ENCODE results near the gene NCKAP5. TPM values are rescaled to one million over a fixed set of nuclear protein-coding genes. Genes with fewer than 3 reads are reported as not detected.

The NCKAP5 gene
- total and polyA plus RNA-seq, 2 of the 8 experiments (the other 6 are each of a cell fraction or from before 2014, with no cell fraction given), result 0.27 to 0.86 TPM

GRCh38 chr2:132668987-132669907, 899.0 kb downstream of the NCKAP5 start:
- no peak overlapping the region for H3K9ac ChIP-seq (replicated peaks in 1 of 4; ENCODE audit: extremely low read depth in 1 of 4, low read depth in 3 of 4, low read length in 3 of 4)
- TF ChIP-seq RNF2 (IDR thresholded peaks at IDR 0.05; ENCODE audit: borderline replicate concordance, low read depth, low read length, missing control alignments, poor library complexity, severe bottlenecking) (peak; percentile 61), KDM1A (IDR thresholded peaks at IDR 0.05; ENCODE audit: borderline replicate concordance, low read length) (no peak), RXRA (IDR thresholded peaks at IDR 0.05; ENCODE audit: insufficient read depth, low read depth, low read length) (no peak), EZH2 (IDR thresholded peaks at IDR 0.05; ENCODE audit: low read depth, low read length, severe bottlenecking) (peak; percentile 26), CBX8 (IDR thresholded peaks at IDR 0.05; ENCODE audit: borderline replicate concordance, low read depth, low read length) (no peak), CREB1 (IDR thresholded peaks at IDR 0.05) (no peak), CTBP2 (IDR thresholded peaks at IDR 0.05; ENCODE audit: borderline replicate concordance, insufficient read depth, insufficient read length, low read length) (peak; percentile 5), CHD2 (IDR thresholded peaks at IDR 0.05; ENCODE audit: low read length) (no peak), MAX (IDR thresholded peaks at IDR 0.05) (peak; percentile 73), KDM4A (IDR thresholded peaks at IDR 0.05; ENCODE audit: low read depth, low read length, severe bottlenecking) (peak; percentile 71)

More at GRCh38 chr2:132668987-132669907, 899.0 kb downstream of the NCKAP5 start:
- Histone ChIP-seq H2BK12ac (ENCODE audit: low read depth, low read length) (peak overlapping the region; percentile 44; the same call in 1 of the 2 replicates), H2BK20ac (ENCODE audit: low read length) (no peak overlapping the region), H4K91ac (replicated peaks; ENCODE audit: insufficient read length, low read length) (no peak overlapping the region), H4K8ac (ENCODE audit: extremely low read depth, insufficient read depth, low read length) (no peak overlapping the region; the same call in 1 of the 2 replicates), H3K9me3 (ENCODE audit: insufficient read depth in 2 of 2, low read depth in 1 of 2, low read length in 1 of 2) (no peaks in the 10 kb centered on the region), H3K79me1 (ENCODE audit: low read depth, low read length) (no peaks in the 10 kb centered on the region), H3K4me3 (ENCODE audit: extremely low read depth in 1 of 4, insufficient read depth in 2 of 4, low read depth in 3 of 4, low read length in 4 of 4) (peak overlapping the region; percentile 44 to 71 (median 68)), H3K23ac (ENCODE audit: insufficient read length) (no peak overlapping the region), H3K79me2 (ENCODE audit: control insufficient read depth in 1 of 2, insufficient read depth in 2 of 2, low read length in 2 of 2) (no peaks in the 10 kb centered on the region), H3K14ac (ENCODE audit: insufficient read length) (no peak overlapping the region), H2AFZ (ENCODE audit: low read length) (peak overlapping the region; percentile 3; the same call in 1 of the 2 replicates), H3K27ac (ENCODE audit: low read depth, low read length) (no peak overlapping the region), H4K20me1 (replicated peaks in 1 of 2; ENCODE audit: control insufficient read depth in 1 of 2, insufficient read depth in 2 of 2, low read length in 2 of 2) (peaks cover 0 to 4% of the 10 kb centered on the region in 2 experiments), H3K4me2 (ENCODE audit: insufficient read depth in 1 of 2, low read depth in 2 of 2, low read length in 2 of 2) (peak overlapping the region; percentile 96 to 98), H3K4me1 (replicated peaks in 1 of 4; ENCODE audit: control insufficient read depth in 3 of 4, insufficient read depth in 4 of 4, low read length in 3 of 4) (peaks cover 0 to 10% (median 3%) of the 10 kb centered on the region in 4 experiments; a peak in 5 of 7 replicates), H2BK120ac (replicated peaks; ENCODE audit: low read depth, low read length) (no peak overlapping the region), H3K18ac (ENCODE audit: extremely low read depth, low read length) (peak overlapping the region; percentile 9; the same call in 1 of the 2 replicates), H3K56ac (replicated peaks; ENCODE audit: insufficient read length, low read depth, low read length) (no peak overlapping the region), H3K4ac (replicated peaks; ENCODE audit: insufficient read length, low read depth, low read length) (no peak overlapping the region), H2AK5ac (ENCODE audit: low read depth, low read length) (no peak overlapping the region), H3K27me3 (replicated peaks in 1 of 4; ENCODE audit: control insufficient read depth in 3 of 4, extremely low read depth in 1 of 4, insufficient read depth in 3 of 4, low read length in 3 of 4) (peaks cover 14 to 51% (median 45%) of the 10 kb centered on the region in 4 experiments), H3K23me2 (ENCODE audit: low read depth, low read length) (peaks cover 24% of the 10 kb centered on the region), H2BK5ac (ENCODE audit: low read depth, low read length) (no peak overlapping the region), H3K36me3 (ENCODE audit: control insufficient read depth in 2 of 4, insufficient read depth in 4 of 4, low read length in 3 of 4) (no peaks in the 10 kb centered on the region), H4K5ac (ENCODE audit: insufficient read length, low read depth, low read length) (no peak overlapping the region), H2BK15ac (ENCODE audit: low read length) (no peak overlapping the region)
- DNase-seq (ENCODE audit: low read depth in 1 of 2, low spot score in 2 of 2) (peak in 1 of 2 experiments; percentile 74), FAIRE-seq (no peak)
- 1% methylated on average over 46 of the region's 80 CpGs; no CpG with 5 or more reads in 1 of the 2 experiments for WGBS, 2 experiments (ENCODE audit: extremely low coverage in 1 of 2, insufficient coverage in 1 of 2, insufficient read length in 1 of 2, insufficient replicate concordance in 2 of 2, low coverage in 1 of 2, low lambda C conversion rate in 2 of 2, missing lambda C conversion rate in 1 of 2)
- ChIA-PET POLR2A (ENCODE audit: partially characterized antibody) (interaction anchor here (0.6 kb wide), 1 partner anchor 395 kb away, joined by 3 read pairs; no protein-coding TSS in a partner anchor), CTCF (ENCODE audit: partially characterized antibody) (interaction anchor here (0.7 to 4.9 kb wide), 18 partner anchors 10 to 499 kb away, joined by 3 to 45 read pairs (median 4); no protein-coding TSS in a partner anchor)
